Activated CD8-positive, alpha-beta memory T cell treated with anti-CD3 and anti-CD28 coated beads, Interleukin-2, amount 10 ng/mL, durations not matched to agents 7 days and 5 days (primary cell): ENCODE measurements around the gene TBX5. TPM values are rescaled to one million over a fixed set of nuclear protein-coding genes. Genes with fewer than 3 reads are reported as not detected.
"Not testable (repeated sequence)": the region's sequence is repeated elsewhere in the genome, so short reads cannot be mapped to it uniquely, and the experiment has no call there.

Experiments
- ATAC-seq: fragments of 150-1000 bp; cut with Tn5 transposase; one replicate; pipeline ENCODE4 v1.10.0; 2021; ENCODE audit warnings: moderate library complexity
- CTCF ChIA-PET: fragments of 350-600 bp; sonication (Branson Sonifier 250); formaldehyde crosslinking; loops from one replicate; lab custom pipeline; 2021; ENCODE audit warnings: antibody characterized with exemption; lab: Charles Lee
- DNase-seq: peaks from one replicate; pipeline ENCODE4 v3.0.0-alpha.2; 2020
- H3K27ac Mint-ChIP-seq: one replicate; pipeline ENCODE4 v1.8.0; 2021; ENCODE audit warnings: mild to moderate bottlenecking, mixed read lengths
- H3K27me3 Mint-ChIP-seq: one replicate; pipeline ENCODE4 v1.8.0; 2021; ENCODE audit warnings: mixed read lengths
- H3K36me3 Mint-ChIP-seq: one replicate; pipeline ENCODE4 v1.8.0; 2021; ENCODE audit warnings: mild to moderate bottlenecking, mixed read lengths
- H3K4me1 Mint-ChIP-seq: one replicate; pipeline ENCODE4 v1.8.0; 2021; ENCODE audit warnings: mixed read lengths
- H3K4me3 Mint-ChIP-seq: one replicate; pipeline ENCODE4 v1.8.0; 2021; ENCODE audit warnings: mild to moderate bottlenecking, moderate library complexity, mixed read lengths
- H3K9me3 Mint-ChIP-seq: one replicate; pipeline ENCODE4 v1.8.0; 2022; ENCODE audit warnings: low read depth, mixed read lengths
- total RNA-seq, 2 experiments: library from RNA; stranded (reverse); gene quantifications; one replicate each; pipeline ENCODE4 v1.2.3, GENCODE V29; 2021

TBX5 gene
- total RNA-seq, 2 experiments from 2014 or later = not detected

- Mint-ChIP-seq H3K27ac (no peak overlapping the region), H3K4me1 (no peaks in the 10 kb centered on the region), H3K36me3 (no peaks in the 10 kb centered on the region), H3K4me3 (no peak overlapping the region), H3K27me3 (no peaks in the 10 kb centered on the region), H3K9me3 (peaks cover 4% of the 10 kb centered on the region)
- DNase-seq = no peak
- CTCF ChIA-PET = no interaction called here
- ATAC-seq = no peak
These were observed 44.4 kb downstream of the TBX5 start for GRCh38 chr12:114361545-114361944.

GRCh38 chr12:114360485-114360884 is 45.5 kb downstream of the TBX5 start:
- Mint-ChIP-seq H3K4me1 (no peaks in the 10 kb centered on the region), H3K27me3 (no peaks in the 10 kb centered on the region), H3K4me3 (no peak overlapping the region), H3K27ac (no peak overlapping the region), H3K9me3 (peaks cover 4% of the 10 kb centered on the region), H3K36me3 (no peaks in the 10 kb centered on the region)
- ATAC-seq = no peak
- DNase-seq = no peak
- CTCF ChIA-PET = no interaction called here

- CTCF ChIA-PET = no interaction called here
- Mint-ChIP-seq H3K4me1 (no peaks in the 10 kb centered on the region), H3K36me3 (no peaks in the 10 kb centered on the region), H3K4me3 (no peak overlapping the region), H3K9me3 (peaks cover 2% of the 10 kb centered on the region), H3K27me3 (no peaks in the 10 kb centered on the region), H3K27ac (no peak overlapping the region)
- no peak for ATAC-seq
- no peak for DNase-seq
These were observed 50.4 kb downstream of the TBX5 start for GRCh38 chr12:114355389-114356088.

- not testable (repeated sequence) for H3K4me3 Mint-ChIP-seq, H3K4me1 Mint-ChIP-seq, H3K27ac Mint-ChIP-seq, DNase-seq, ATAC-seq, H3K27me3 Mint-ChIP-seq, H3K9me3 Mint-ChIP-seq, H3K36me3 Mint-ChIP-seq
- CTCF ChIA-PET = interaction anchor here (0.7 kb wide), 2 partner anchors 263 to 369 kb away, joined by 3 read pairs; no protein-coding TSS in a partner anchor
These were observed 56.7 kb downstream of the TBX5 start for GRCh38 chr12:114349239-114349638.

GRCh38 chr12:114347861-114348260 is 58.1 kb downstream of the TBX5 start:
- ATAC-seq (no peak), DNase-seq (no peak)
- Mint-ChIP-seq H3K9me3 (no peaks in the 10 kb centered on the region), H3K4me3 (no peak overlapping the region), H3K27me3 (no peaks in the 10 kb centered on the region), H3K27ac (no peak overlapping the region), H3K36me3 (no peaks in the 10 kb centered on the region), H3K4me1 (no peaks in the 10 kb centered on the region)
- CTCF ChIA-PET = no interaction called here

- no peaks in the 10 kb centered on the region for H3K27me3 Mint-ChIP-seq
- CTCF ChIA-PET = no interaction called here
- no peak overlapping the region for H3K4me3 Mint-ChIP-seq
- no peaks in the 10 kb centered on the region for H3K36me3 Mint-ChIP-seq
- DNase-seq (no peak), ATAC-seq (no peak)
- no peaks in the 10 kb centered on the region for H3K4me1 Mint-ChIP-seq
- no peaks in the 10 kb centered on the region for H3K9me3 Mint-ChIP-seq
- H3K27ac Mint-ChIP-seq = no peak overlapping the region
These were observed 61.1 kb downstream of the TBX5 start for GRCh38 chr12:114344831-114345230.

GRCh38 chr12:114344303-114344663 is 61.7 kb downstream of the TBX5 start:
- DNase-seq (no peak), ATAC-seq (no peak)
- CTCF ChIA-PET = no interaction called here
- H3K27me3 Mint-ChIP-seq = no peaks in the 10 kb centered on the region
- no peaks in the 10 kb centered on the region for H3K4me1 Mint-ChIP-seq
- no peak overlapping the region for H3K27ac Mint-ChIP-seq
- no peaks in the 10 kb centered on the region for H3K36me3 Mint-ChIP-seq
- H3K4me3 Mint-ChIP-seq = no peak overlapping the region
- no peaks in the 10 kb centered on the region for H3K9me3 Mint-ChIP-seq

GRCh38 chr12:114343585-114344302 is 62.2 kb downstream of the TBX5 start:
- Mint-ChIP-seq H3K9me3 (no peaks in the 10 kb centered on the region), H3K27ac (no peak overlapping the region), H3K27me3 (no peaks in the 10 kb centered on the region), H3K36me3 (no peaks in the 10 kb centered on the region), H3K4me1 (no peaks in the 10 kb centered on the region), H3K4me3 (no peak overlapping the region)
- CTCF ChIA-PET = no interaction called here
- ATAC-seq = no peak
- no peak for DNase-seq

GRCh38 chr12:114342656-114343055 is 63.3 kb downstream of the TBX5 start:
- Mint-ChIP-seq H3K27ac (no peak overlapping the region), H3K4me3 (no peak overlapping the region), H3K36me3 (no peaks in the 10 kb centered on the region), H3K4me1 (no peaks in the 10 kb centered on the region), H3K27me3 (no peaks in the 10 kb centered on the region), H3K9me3 (no peaks in the 10 kb centered on the region)
- CTCF ChIA-PET = no interaction called here
- DNase-seq (no peak), ATAC-seq (no peak)

- Mint-ChIP-seq H3K27ac (no peak overlapping the region), H3K4me3 (no peak overlapping the region), H3K36me3 (no peaks in the 10 kb centered on the region), H3K27me3 (no peaks in the 10 kb centered on the region), H3K9me3 (no peaks in the 10 kb centered on the region), H3K4me1 (no peaks in the 10 kb centered on the region)
- no peak for ATAC-seq
- CTCF ChIA-PET = no interaction called here
- no peak for DNase-seq
These were observed 64.3 kb downstream of the TBX5 start for GRCh38 chr12:114341635-114342034.

- no peaks in the 10 kb centered on the region for H3K27me3 Mint-ChIP-seq
- H3K36me3 Mint-ChIP-seq = no peaks in the 10 kb centered on the region
- no peak overlapping the region for H3K27ac Mint-ChIP-seq
- H3K4me3 Mint-ChIP-seq = no peak overlapping the region
- ATAC-seq (no peak), DNase-seq (no peak)
- CTCF ChIA-PET = no interaction called here
- no peaks in the 10 kb centered on the region for H3K4me1 Mint-ChIP-seq
- H3K9me3 Mint-ChIP-seq = no peaks in the 10 kb centered on the region
These were observed 65.7 kb downstream of the TBX5 start for GRCh38 chr12:114340231-114340630.

- H3K4me3 Mint-ChIP-seq = no peak overlapping the region
- no peak for ATAC-seq
- no peaks in the 10 kb centered on the region for H3K36me3 Mint-ChIP-seq
- H3K27ac Mint-ChIP-seq = no peak overlapping the region
- CTCF ChIA-PET = no interaction called here
- no peak for DNase-seq
- no peaks in the 10 kb centered on the region for H3K27me3 Mint-ChIP-seq
- H3K4me1 Mint-ChIP-seq = no peaks in the 10 kb centered on the region
- H3K9me3 Mint-ChIP-seq = no peaks in the 10 kb centered on the region
These were observed 66.3 kb downstream of the TBX5 start for GRCh38 chr12:114339626-114340025.

- Mint-ChIP-seq H3K27me3 (no peaks in the 10 kb centered on the region), H3K27ac (no peak overlapping the region), H3K4me1 (no peaks in the 10 kb centered on the region), H3K9me3 (peaks cover 2% of the 10 kb centered on the region), H3K4me3 (no peak overlapping the region), H3K36me3 (no peaks in the 10 kb centered on the region)
- ATAC-seq (no peak), DNase-seq (no peak)
- CTCF ChIA-PET = no interaction called here
These were observed 70.3 kb downstream of the TBX5 start for GRCh38 chr12:114335607-114336006.

- CTCF ChIA-PET = no interaction called here
- no peak overlapping the region for H3K4me3 Mint-ChIP-seq
- H3K9me3 Mint-ChIP-seq = peaks cover 4% of the 10 kb centered on the region
- H3K27ac Mint-ChIP-seq = no peak overlapping the region
- no peaks in the 10 kb centered on the region for H3K4me1 Mint-ChIP-seq
- ATAC-seq = no peak
- no peaks in the 10 kb centered on the region for H3K27me3 Mint-ChIP-seq
- no peak for DNase-seq
- H3K36me3 Mint-ChIP-seq = no peaks in the 10 kb centered on the region
These were observed 71.5 kb downstream of the TBX5 start for GRCh38 chr12:114334395-114334794.
